Caco-2 (cell line): ENCODE results near the gene UPP1. TPM values are rescaled to one million over a fixed set of nuclear protein-coding genes. Genes with fewer than 3 reads are reported as not detected.

Experiments
- BruUV-seq: library from RNA; stranded (reverse); fragments of 400-500 nt; replicated peaks from 2 replicates; lab custom pipeline; 2021; lab: Mats Ljungman, UMichigan
- CTCF ChIA-PET: fragments of 300-600 bp; sonication (Branson Sonifier 250); formaldehyde crosslinking; loops from one replicate; lab custom pipeline; 2022; ENCODE audit warnings: antibody characterized with exemption; lab: Charles Lee
- POLR2A ChIA-PET: fragments of 300-600 bp; sonication (Branson Sonifier 250); formaldehyde crosslinking; loops from one replicate; lab custom pipeline; 2022; ENCODE audit warnings: antibody characterized with exemption; lab: Charles Lee
- DNase-seq, 2 experiments: peaks; one replicate each; pipeline versions ENCODE4 v3.0.0 to v3.0.0-alpha.2; 2020 to 2022
- H3K27me3 ChIP-seq: replicated peaks from 2 replicates; pipeline ENCODE4 v1.6.0; 2011; ENCODE audit warnings: low read length; ENCODE audit not compliant: control insufficient read depth, insufficient read depth
- H3K36me3 ChIP-seq: 2 replicates; pipeline ENCODE4 v1.5.1; 2011; ENCODE audit warnings: low read length; ENCODE audit not compliant: control insufficient read depth, insufficient read depth
- H3K4me1 ChIP-seq: fragments of 250-450 bp; sonication (Bioruptor Pico); 2 replicates; pipeline ENCODE4 v1.5.1; 2020; ENCODE audit warnings: mild to moderate bottlenecking
- H3K4me3 ChIP-seq: 2 replicates; pipeline ENCODE4 v1.5.1; 2011; ENCODE audit warnings: low read depth, mild to moderate bottlenecking, control low read depth, low read length
- H3K9me3 ChIP-seq: fragments of 250-450 bp; sonication (Bioruptor Pico); 2 replicates; pipeline ENCODE4 v1.5.1; 2020; ENCODE audit warnings: mild to moderate bottlenecking, moderate library complexity
- H3K27ac Mint-ChIP-seq: one replicate; pipeline ENCODE4 v1.8.0; 2022; ENCODE audit warnings: mixed read lengths; ENCODE audit not compliant: unreplicated experiment
- H3K27me3 Mint-ChIP-seq: one replicate; pipeline ENCODE4 v1.8.0; 2022; ENCODE audit warnings: mixed read lengths; ENCODE audit not compliant: insufficient read depth, unreplicated experiment
- H3K36me3 Mint-ChIP-seq: one replicate; pipeline ENCODE4 v1.8.0; 2022; ENCODE audit warnings: mild to moderate bottlenecking, mixed read lengths; ENCODE audit not compliant: insufficient read depth, unreplicated experiment
- H3K4me1 Mint-ChIP-seq: one replicate; pipeline ENCODE4 v1.8.0; 2022; ENCODE audit warnings: low read depth, mixed read lengths; ENCODE audit not compliant: unreplicated experiment
- H3K4me3 Mint-ChIP-seq: one replicate; pipeline ENCODE4 v1.8.0; 2022; ENCODE audit warnings: mild to moderate bottlenecking, moderate library complexity, mixed read lengths; ENCODE audit not compliant: unreplicated experiment
- H3K9me3 Mint-ChIP-seq: one replicate; pipeline ENCODE4 v1.8.0; 2022; ENCODE audit warnings: mixed read lengths; ENCODE audit not compliant: unreplicated experiment
- CTCF ChIP-seq, 2 experiments: fragments of 200-600 bp in 1 of 2; IDR thresholded peaks; 1 replicate in 1 of 2; 2 replicates in 1 of 2; pipeline versions ENCODE4 v1.5.1 to v1.8.0; 2011 to 2022; ENCODE audit warnings: antibody characterized with exemption in 1 of 2, control low read depth in 1 of 2, inconsistent platforms in 1 of 2, low read depth in 1 of 2, low read length in 1 of 2, mild to moderate bottlenecking in 1 of 2, moderate library complexity in 1 of 2; ENCODE audit not compliant: insufficient read depth in 1 of 2, severe bottlenecking in 1 of 2, unreplicated experiment in 1 of 2
- intact Hi-C: fragments of 100-400 bp; cut with micrococcal nuclease; formaldehyde crosslinking; loops from one replicate; pipeline ENCODE4 v1.10.0; 2022; ENCODE audit not compliant: unreplicated experiment
- total RNA-seq: library from RNA; stranded (reverse); gene quantifications from 2 replicates; pipeline ENCODE4 v1.2.3, GENCODE V29; 2022

UPP1 gene
- total RNA-seq, 1 experiment from 2014 or later: 20.6 TPM

GRCh38 chr7:48091506-48092433, 2.7 kb downstream of the UPP1 start:
- Mint-ChIP-seq H3K9me3 (no peaks in the 10 kb centered on the region), H3K27me3 (no peaks in the 10 kb centered on the region), H3K4me1 (peaks cover 28% of the 10 kb centered on the region), H3K27ac (peak overlapping the region; percentile 6), H3K4me3 (no peak overlapping the region), H3K36me3 (peaks cover 40% of the 10 kb centered on the region)
- Histone ChIP-seq H3K4me1 (peaks cover 34% of the 10 kb centered on the region), H3K4me3 (no peak overlapping the region), H3K27me3 (no peaks in the 10 kb centered on the region), H3K9me3 (no peaks in the 10 kb centered on the region), H3K36me3 (no peaks in the 10 kb centered on the region; the same call in 1 of the 2 replicates)
- no peak for TF ChIP-seq CTCF (IDR thresholded peaks at IDR 0.05; ENCODE audit: insufficient read depth in 1 of 2, low read depth in 1 of 2, low read length in 1 of 2, severe bottlenecking in 1 of 2, unreplicated experiment in 1 of 2)
- intact Hi-C loops: no loop called here
- BruUV-seq: no TSS peak
- DNase-seq: no peak
- POLR2A ChIA-PET: no interaction called here
- CTCF ChIA-PET: no interaction called here

GRCh38 chr7:48094861-48095293, 5.8 kb downstream of the UPP1 start:
- TF ChIP-seq CTCF (IDR thresholded peaks at IDR 0.05; ENCODE audit: insufficient read depth in 1 of 2, low read depth in 1 of 2, low read length in 1 of 2, severe bottlenecking in 1 of 2, unreplicated experiment in 1 of 2): no peak

GRCh38 chr7:48096273-48096672, 7.2 kb downstream of the UPP1 start:
- no peak overlapping the region for H3K27ac Mint-ChIP-seq
- Histone ChIP-seq H3K4me3 (no peak overlapping the region), H3K27me3 (no peaks in the 10 kb centered on the region), H3K36me3 (no peaks in the 10 kb centered on the region; the same call in 1 of the 2 replicates), H3K9me3 (no peaks in the 10 kb centered on the region), H3K4me1 (peaks cover 17% of the 10 kb centered on the region)
- no TSS peak for BruUV-seq
- H3K9me3 Mint-ChIP-seq: no peaks in the 10 kb centered on the region
- no peak for TF ChIP-seq CTCF (IDR thresholded peaks at IDR 0.05; ENCODE audit: insufficient read depth in 1 of 2, low read depth in 1 of 2, low read length in 1 of 2, severe bottlenecking in 1 of 2, unreplicated experiment in 1 of 2)
- ChIA-PET CTCF (interaction anchor here (1.3 kb wide), 1 partner anchor 14 kb away, joined by 4 read pairs; no protein-coding TSS in a partner anchor), POLR2A (no interaction called here)
- H3K36me3 Mint-ChIP-seq: peaks cover 22% of the 10 kb centered on the region
- H3K4me3 Mint-ChIP-seq: no peak overlapping the region
- no peak for DNase-seq
- H3K4me1 Mint-ChIP-seq: peaks cover 16% of the 10 kb centered on the region
- intact Hi-C loops: no loop called here
- no peaks in the 10 kb centered on the region for H3K27me3 Mint-ChIP-seq

More at GRCh38 chr7:48094861-48095293, 5.8 kb downstream of the UPP1 start:
- Mint-ChIP-seq H3K27ac (peak overlapping the region; percentile 88), H3K27me3 (no peaks in the 10 kb centered on the region), H3K9me3 (no peaks in the 10 kb centered on the region), H3K4me3 (no peak overlapping the region), H3K36me3 (peaks cover 25% of the 10 kb centered on the region), H3K4me1 (peaks cover 28% of the 10 kb centered on the region)
- Histone ChIP-seq H3K27me3 (no peaks in the 10 kb centered on the region), H3K4me1 (peaks cover 24% of the 10 kb centered on the region), H3K9me3 (no peaks in the 10 kb centered on the region), H3K4me3 (no peak overlapping the region), H3K36me3 (no peaks in the 10 kb centered on the region; the same call in 1 of the 2 replicates)
- BruUV-seq: no TSS peak
- intact Hi-C loops: no loop called here
- CTCF ChIA-PET: no interaction called here
- no peak for DNase-seq
- POLR2A ChIA-PET: interaction anchor here (0.6 to 0.8 kb wide), 2 partner anchors 95 to 769 kb away, joined by 3 to 4 read pairs; no protein-coding TSS in a partner anchor
